ENCODE results near the gene WDR70.

DNA sequence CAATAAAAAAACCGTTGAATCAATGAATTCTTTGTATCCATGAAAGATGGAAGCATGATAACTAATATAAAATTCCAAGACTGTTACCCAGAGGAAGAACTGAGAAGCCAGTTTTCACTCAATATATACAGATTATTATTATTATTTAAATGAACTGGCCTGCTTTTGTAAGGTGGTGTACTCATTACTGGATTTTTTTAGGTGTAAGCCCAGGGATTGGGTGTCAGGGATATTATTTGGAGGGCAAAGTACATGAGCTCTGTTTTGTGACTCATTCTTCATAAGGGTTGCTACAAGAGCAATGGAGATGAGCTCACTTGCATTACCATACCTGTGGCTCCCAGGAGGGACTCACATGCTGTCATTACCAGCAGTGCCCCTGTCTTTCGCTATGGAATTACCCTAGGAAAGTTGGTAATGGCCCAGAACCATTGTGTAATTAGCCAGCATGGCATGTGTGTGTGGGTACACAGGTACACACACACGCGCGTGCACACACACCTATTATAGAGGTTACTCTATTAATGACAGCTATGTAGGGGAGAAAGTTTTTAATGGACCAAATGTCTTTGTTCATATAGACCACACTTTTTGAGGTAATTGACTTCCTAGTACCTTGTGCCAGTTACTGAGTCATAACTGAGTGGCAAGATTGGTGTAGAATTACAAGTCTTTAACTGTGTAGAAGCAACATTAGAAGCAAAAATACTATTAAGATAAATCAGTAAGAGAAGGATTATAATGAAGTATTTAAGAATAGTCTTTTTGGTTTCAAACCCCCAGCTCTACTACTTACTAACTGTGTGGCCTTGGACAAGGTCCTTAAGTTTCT is 317.3 kb downstream of the WDR70 start:
- TF ChIP-seq, protein P1, sequence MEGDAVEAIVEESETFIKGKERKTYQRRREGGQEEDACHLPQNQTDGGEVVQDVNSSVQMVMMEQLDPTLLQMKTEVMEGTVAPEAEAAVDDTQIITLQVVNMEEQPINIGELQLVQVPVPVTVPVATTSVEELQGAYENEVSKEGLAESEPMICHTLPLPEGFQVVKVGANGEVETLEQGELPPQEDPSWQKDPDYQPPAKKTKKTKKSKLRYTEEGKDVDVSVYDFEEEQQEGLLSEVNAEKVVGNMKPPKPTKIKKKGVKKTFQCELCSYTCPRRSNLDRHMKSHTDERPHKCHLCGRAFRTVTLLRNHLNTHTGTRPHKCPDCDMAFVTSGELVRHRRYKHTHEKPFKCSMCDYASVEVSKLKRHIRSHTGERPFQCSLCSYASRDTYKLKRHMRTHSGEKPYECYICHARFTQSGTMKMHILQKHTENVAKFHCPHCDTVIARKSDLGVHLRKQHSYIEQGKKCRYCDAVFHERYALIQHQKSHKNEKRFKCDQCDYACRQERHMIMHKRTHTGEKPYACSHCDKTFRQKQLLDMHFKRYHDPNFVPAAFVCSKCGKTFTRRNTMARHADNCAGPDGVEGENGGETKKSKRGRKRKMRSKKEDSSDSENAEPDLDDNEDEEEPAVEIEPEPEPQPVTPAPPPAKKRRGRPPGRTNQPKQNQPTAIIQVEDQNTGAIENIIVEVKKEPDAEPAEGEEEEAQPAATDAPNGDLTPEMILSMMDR (IDR thresholded peaks at IDR 0.05; ENCODE audit: insufficient read depth, low read length, poor library complexity, severe bottlenecking) = no peak
- no peak for TF ChIP-seq EZH2phosphoT487 (conservative IDR thresholded peaks at IDR 0.05; ENCODE audit: low read length)
